Stimulated activated CD8-positive, alpha-beta memory T cell treated with anti-CD3 and anti-CD28 coated beads, Interleukin-7, amount 100 ng/mL, for 1 hour (primary cell): ENCODE data around the gene FGF22.
"Not testable (repeated sequence)": the region's sequence is repeated elsewhere in the genome, so short reads cannot be mapped to it uniquely, and the experiment has no call there.

ENCODE experiments used
- DNase-seq, 2 donors: peaks; one replicate each; pipeline ENCODE4 v3.0.0-alpha.2; 2020; ENCODE audit warnings: low read depth in 2 of 2

The FGF22 gene

DNA sequence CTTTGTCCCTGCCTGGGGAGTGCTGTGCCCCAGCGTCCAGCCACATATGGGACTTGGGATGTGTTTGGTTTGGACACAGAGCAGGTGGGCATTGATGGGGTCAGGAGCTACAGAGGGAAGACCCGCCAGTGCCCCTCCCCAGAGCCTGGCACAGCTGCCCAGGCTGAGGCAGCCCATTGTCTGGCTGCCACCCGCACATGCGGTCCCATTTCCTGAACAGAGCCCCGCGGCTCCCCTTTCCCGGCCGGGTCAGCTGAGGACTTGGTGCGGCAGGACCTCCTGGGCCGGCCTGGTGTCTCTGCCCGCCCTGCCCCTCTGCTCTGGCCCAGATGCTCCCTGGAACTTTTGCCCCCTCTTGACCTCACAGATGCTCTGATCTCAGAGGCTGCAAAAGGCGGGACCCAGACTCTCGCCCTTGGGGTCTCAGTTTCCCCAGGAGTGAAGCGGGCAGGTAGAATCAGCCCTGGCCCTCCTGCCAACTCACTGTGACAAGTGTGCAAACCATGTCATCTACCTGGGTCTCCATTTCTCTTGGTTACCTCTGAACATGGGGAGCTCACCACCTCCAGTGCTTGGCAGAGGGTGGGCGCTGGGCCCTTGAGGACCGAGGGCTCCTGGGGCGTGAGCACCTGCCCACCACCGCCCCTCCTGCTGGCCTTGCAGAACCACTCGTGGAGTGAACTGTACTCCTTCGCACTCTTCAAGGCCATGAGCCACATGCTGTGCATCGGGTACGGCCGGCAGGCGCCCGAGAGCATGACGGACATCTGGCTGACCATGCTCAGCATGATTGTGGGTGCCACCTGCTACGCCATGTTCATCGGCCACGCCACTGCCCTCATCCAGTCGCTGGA is 32.2 kb upstream of the FGF22 start:
- no peak for DNase-seq

DNA sequence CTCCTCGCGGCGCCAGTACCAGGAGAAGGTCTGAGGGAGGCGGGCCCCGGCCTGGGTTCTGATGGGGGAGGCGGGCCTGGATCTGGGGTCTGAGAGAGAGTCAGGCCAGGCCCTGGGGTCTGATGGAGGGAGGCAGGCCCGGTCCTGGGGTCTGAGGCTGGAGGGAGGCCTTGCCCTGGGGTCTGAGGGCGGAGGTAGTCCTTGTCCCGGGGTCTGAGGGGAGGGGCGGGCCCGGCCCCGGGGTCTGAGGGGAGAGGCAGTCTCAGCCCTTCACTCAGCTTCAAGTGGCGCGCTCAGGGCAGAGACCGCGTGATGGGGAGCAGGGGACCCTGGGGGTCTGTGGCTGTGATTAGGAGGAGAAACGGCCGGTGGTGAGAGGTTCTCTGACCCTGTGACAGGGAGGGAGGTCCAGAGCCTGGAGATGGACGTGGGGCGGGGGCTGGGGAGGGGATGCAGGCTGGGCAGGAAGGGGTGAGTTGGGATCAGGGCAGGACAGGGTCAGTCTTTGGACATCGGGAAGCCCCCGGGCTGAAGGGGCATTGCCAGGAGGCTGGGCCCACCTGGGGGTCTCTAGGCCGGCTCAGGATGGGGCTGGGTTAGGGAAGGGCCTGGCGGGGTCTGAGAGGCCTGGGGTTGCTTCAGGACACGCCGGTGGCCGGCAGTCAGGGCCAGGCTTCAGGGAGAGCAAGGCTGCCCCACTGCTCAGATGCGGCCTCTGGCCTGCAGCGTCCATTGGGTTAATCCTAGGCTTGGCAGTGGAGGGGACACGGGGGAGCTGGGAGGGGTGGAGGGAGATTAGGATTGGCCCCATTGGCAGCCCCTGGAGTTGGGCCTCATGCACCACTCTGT is 31.3 kb upstream of the FGF22 start:
- no peak for DNase-seq

DNA sequence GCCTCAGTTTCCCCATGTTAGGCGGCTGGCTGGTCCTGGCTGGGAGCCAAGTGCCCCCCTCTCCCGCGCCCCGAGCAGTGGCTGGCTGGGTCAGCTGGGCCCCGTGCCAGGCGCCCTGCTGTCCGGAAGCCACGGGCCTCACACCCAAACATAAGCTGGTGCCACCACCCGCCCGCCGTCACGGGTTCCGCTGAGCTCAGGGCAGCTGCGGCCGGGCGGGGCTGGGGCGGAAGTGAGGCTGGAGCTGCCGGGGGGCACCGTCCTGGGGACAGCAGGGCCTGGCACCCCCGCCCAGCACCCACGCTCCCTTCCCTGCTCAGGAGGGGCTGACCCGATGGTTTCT is 30.7 kb upstream of the FGF22 start:
- no peak for DNase-seq

DNA sequence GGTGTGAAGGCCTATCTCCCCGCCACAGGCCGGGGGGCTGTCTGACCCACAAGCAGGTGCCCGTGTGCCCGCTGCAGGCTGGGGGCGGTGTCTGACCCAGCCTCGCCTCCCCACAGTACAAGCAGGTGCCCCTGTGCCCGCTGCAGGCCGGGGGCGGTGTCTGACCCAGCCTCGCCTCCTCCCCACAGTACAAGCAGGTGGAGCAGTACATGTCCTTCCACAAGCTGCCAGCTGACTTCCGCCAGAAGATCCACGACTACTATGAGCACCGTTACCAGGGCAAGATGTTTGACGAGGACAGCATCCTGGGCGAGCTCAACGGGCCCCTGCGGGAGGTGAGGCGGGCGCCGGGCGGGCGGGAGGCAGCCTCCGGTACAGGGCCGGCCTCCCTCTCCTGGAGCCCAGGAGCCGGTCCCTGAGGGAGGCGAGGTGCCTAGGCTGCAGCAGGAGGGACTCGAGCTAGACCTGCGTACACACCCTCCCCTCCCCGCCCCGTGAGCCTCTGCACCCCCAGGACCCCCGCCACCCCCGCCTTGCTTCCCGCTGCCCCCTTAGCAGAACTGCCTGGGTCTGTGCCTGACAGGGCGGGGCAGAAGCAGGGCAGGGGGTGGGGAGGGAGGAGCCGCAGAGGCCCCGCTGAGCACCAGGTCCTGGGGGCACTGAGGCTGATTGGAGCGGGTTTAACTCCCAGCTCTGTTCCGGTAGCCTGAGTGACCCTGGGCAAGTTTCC is 29.4 kb upstream of the FGF22 start:
- DNase-seq = no peak

DNA sequence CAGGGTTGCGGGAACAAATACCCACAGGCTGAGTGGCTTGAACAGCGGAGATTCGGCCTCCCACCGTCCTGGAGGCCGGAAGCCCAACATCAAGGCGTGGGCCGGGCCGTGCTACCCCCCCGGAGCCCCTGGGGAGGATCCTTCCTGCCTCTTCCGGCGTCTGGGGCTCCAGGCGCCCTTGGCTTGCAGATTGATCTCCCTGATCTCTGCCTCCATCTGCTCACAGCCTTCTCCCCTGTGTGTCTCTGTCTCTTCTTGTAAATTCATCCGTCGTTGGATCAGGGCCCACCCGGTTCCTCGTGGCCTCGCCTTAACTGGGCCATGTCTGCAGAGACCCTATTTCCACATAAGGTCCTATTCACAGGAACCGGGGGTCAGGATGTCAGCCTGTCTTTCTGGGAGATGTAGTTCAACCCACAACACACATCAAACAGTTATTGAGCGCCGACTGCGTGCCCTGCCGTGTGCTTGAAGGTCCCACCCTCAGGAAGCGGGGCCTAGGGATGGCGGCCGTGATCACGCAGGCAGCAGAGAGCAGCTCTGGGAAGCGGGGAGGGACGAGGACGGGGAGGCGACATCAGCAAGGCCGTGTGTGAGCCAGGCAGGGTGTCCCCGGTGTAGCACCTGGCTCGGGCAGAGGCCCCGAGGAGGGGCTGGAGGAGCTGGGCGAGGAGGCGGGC is 28.7 kb upstream of the FGF22 start:
- peak; percentile 29 to 37 for DNase-seq

DNA sequence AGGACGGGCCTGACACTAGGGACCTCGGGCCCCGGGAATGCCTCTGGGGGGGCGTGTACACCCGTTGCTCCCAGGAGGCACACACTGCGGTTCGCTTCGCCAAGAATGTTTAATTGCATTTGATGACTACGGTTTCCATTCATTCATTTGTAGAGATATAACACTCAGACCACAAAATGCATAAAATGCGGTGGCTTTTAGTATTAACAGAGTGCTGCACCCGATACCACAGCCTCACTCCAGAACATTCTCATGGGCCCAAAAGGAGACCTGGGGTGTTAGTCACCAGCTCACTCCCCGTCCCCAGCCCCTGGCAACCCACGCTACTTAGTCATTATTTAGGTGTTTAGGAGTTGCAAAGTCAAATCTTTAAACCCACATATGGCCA is 28.2 kb upstream of the FGF22 start:
- peak in 1 of 2 donors; percentile 21 for DNase-seq

DNA sequence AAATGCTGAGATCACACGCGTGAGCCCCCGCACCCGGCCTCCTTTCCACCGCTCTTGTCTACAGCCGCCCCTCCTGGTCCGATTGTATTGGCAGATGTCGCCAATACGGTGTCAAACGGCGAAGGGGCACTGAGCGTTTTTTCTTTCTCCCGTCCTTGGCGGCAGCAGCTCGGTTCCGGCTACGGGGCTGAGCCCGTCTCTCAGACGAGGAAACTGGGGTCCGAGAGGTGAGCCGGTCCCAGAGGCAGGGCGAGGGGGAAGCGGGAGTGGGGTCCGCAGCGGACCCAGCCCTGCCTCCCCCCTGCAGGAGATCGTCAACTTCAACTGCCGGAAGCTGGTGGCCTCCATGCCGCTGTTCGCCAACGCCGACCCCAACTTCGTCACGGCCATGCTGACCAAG is 26.7 kb upstream of the FGF22 start:
- no peak for DNase-seq

DNA sequence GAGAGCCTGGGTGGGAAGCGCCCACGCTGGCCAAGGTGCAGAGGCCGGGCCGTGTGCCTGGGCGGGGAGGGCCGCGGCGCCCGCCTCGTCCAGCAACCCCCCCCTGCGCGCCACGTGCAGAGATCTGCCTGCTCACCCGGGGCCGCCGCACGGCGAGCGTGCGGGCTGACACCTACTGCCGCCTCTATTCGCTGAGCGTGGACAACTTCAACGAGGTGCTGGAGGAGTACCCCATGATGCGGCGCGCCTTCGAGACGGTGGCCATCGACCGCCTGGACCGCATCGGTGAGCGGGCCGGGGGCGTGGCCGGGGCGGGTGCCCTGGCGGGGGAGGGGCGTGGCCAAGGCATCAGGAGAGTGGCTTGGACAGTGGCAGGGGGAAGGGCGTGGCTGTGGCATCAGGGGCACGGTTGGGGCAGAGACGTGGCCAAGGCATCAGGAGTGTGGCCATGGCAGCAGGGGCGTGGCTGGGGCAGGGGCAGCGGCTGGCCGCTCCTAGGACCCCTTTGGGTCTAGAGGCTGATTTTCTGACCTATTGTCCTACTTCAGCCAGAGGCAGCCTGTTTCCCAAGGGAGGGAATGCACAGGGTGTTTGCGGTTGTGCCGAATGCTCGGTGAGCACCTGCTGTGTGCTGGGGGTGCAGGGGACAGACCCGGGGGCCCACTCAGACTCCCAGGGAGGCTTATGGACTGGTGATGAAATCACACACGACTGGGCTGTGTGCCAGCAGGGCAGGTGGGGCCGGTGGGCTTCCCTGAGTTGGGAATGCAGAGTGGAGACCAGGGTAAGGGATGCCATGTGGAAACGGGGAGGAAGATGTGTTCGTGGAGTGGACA is 25.7 kb upstream of the FGF22 start:
- no peak for DNase-seq

DNA sequence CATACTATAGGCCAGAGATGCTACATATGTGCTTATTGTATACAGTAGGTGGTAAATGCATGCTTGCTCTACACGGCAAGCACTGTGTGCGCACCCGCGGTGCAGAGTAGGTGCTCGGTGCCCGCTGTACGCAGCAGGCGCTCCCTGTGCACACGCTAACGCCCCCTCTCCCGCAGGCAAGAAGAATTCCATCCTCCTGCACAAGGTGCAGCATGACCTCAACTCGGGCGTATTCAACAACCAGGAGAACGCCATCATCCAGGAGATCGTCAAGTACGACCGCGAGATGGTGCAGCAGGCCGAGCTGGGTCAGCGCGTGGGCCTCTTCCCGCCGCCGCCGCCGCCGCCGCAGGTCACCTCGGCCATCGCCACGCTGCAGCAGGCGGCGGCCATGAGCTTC is 24.1 kb upstream of the FGF22 start:
- DNase-seq = no peak

DNA sequence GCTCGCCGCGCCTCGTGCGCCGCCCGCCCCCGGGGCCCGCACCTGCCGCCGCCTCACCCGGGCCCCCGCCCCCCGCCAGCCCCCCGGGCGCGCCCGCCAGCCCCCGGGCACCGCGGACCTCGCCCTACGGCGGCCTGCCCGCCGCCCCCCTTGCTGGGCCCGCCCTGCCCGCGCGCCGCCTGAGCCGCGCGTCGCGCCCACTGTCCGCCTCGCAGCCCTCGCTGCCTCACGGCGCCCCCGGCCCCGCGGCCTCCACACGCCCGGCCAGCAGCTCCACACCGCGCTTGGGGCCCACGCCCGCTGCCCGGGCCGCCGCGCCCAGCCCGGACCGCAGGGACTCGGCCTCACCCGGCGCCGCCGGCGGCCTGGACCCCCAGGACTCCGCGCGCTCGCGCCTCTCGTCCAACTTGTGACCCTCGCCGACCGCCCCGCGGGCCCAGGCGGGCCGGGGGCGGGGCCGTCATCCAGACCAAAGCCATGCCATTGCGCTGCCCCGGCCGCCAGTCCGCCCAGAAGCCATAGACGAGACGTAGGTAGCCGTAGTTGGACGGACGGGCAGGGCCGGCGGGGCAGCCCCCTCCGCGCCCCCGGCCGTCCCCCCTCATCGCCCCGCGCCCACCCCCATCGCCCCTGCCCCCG is 23.5 kb upstream of the FGF22 start:
- DNase-seq = no peak

DNA sequence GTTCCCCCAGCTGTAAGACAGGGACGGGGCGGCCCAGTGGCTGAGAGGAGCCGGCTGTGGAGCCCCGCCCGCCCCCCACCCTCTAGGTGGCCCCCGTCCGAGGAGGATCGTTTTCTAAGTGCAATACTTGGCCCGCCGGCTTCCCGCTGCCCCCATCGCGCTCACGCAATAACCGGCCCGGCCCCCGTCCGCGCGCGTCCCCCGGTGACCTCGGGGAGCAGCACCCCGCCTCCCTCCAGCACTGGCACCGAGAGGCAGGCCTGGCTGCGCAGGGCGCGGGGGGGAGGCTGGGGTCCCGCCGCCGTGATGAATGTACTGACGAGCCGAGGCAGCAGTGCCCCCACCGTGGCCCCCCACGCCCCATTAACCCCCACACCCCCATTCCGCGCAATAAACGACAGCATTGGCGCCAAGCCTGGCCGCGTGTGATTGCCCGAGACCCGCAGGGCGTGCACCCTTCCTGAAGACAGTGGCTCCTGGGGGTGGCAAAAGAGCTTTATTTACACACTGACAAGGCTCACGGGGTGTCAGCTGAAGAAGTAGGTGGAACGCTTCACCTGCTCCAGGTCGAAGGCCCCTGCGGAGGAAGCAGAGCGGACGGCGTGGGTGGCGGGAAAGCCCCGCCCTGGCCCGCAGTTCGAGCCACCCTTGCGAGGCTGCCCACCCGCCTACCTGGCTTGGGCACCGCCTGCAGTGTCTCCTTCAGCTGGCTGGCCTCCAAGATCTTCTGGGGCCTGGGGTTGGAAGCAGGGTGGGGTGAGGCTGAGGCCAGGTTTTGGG is 22.7 kb upstream of the FGF22 start:
- DNase-seq = no peak

DNA sequence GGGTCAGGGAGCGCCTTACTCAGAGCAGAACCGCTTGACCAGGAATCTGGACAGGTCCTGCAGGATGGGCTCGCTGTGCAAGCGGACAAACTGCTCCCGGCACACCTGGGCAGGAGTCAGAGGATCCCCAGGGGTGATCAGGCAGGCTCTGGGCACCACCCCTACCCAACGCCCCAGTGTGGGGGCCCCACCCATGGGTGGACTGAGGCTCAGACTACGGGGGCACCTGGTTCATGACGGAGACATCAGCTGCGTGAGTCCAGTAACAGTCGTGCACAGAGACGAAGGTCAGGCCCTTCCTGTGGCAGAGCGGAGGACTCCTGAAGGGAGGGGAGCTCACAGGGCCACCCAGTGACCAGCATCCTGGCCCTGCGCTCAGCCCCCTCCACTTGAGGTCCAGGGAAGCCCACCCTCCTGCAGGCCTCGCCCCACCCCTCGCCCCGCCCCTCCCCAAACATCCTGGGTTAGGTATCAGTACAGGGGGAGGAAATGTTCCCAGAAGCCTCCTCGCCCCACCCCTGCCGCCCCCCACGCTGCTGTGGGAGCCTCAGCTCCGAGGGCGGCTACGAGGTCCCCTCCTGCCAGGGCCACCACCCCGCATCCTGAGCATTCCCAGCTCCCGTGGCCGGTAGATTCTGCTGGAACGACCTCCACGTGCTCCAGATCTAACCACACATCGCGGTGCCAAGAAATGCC is 22.0 kb upstream of the FGF22 start:
- DNase-seq = no peak

DNA sequence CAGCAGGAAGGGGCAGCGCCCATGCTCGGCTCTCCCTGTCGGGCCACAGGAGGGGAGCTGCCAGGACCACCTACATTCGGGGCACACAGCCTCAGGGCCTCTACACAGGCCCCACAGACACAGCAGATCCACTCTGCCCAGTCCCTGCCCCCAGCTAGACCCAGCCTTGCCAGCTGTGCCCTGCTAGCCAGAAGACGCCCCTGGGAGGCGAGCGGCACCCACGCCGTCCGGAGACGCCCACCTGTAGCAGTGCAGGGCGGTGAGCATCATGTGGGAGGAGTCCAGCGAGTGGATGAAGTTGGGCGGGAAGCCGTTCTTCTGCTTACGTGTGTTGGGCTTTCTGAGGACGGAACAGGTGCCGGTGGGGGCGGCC is 21.4 kb upstream of the FGF22 start:
- DNase-seq = no peak

DNA sequence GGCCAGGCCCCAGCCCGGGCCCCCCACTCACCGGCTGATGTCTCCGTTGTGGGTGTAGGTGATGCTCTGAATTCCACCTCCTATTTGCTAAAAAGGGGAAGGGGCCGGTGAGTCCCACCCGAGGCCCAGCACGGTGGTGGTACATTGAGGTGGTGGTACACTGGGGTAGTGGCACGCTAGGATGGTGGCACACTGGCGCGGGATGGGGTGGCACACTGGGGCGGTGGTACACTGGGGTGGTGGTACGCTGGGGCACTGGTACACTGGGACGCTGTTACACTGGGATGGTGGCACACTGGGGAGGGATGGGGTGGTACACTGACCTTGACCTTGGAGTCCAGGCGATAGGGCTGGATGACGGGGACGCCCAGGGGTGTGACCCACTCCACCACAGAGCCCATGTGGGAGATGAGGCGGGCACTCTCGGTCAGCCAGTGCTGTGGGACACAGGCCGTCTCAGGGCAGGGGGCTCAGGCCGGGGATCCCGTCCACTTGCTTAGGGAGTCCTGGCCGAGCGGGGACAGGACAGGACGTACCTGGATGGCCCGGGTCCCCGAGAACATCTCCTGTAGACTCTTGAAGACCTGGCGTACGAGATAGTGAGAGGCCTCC is 20.9 kb upstream of the FGF22 start:
- no peak for DNase-seq

DNA sequence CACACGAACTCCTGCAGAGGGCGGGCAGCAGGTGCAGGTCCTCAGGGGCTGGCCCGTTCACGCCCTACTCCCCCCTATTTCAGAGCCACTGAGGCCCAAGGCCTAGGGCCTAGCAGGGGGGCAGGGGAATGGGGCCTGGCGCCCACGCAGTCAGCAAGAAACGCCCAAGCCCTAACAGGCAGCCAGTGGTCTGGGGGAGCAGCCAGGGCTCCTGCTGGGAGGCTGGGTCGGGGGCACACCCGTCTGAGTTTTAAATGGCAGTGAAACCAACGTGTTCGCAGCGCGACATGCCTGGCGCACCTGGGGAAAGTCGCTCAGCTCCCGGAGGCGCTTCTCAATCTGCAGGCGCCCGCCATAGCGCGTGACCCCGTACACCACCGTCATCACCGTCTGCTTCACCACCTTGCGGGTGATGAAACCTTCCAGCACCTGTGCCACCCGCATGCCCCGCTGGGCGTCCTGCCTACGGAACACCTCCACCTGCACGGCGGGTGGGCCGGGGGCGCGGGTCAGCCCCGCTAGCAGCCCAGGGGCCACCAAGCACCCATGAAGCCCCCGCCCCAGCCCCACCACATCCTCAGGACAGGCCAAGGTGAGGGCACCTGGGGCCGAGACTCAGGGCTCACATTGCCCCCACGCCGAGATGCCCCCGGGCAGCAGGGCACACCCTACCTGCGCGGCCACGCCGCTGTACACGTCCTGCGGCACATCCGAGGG is 20.2 kb upstream of the FGF22 start:
- DNase-seq = no peak

DNA sequence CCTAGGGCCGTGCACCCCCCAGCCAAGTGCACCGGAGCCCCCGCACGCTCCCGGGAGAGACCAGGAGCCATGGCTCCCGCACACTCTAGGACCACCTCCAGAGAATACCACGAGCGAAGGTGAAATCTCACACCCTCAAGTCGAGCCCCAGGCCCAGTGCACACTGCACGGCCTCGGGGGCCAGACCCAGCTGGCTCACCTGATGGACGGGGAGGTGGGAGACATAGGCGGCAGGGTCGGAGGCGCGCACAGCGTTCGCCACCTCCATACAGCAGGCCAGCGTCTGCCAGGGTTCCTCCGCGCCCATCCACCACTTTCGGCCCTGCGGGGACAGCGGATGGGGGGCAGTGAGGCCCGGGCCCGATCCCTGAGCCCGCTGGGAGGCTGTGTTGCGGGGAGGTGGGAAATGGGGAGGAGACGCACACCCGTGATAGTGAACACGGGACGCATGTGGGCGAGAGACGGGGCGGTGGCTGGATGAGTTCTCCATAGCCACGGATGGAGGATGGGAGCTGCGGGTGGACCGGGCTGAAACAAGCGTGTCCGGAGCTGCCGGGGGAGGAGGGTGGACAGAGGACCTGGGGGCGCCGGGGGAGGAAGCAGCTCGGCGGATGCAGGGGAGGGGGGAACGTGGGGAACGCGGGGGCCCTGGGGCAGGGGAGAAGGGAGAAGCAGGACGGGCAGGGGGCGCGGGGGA is 19.4 kb upstream of the FGF22 start:
- no peak for DNase-seq

DNA sequence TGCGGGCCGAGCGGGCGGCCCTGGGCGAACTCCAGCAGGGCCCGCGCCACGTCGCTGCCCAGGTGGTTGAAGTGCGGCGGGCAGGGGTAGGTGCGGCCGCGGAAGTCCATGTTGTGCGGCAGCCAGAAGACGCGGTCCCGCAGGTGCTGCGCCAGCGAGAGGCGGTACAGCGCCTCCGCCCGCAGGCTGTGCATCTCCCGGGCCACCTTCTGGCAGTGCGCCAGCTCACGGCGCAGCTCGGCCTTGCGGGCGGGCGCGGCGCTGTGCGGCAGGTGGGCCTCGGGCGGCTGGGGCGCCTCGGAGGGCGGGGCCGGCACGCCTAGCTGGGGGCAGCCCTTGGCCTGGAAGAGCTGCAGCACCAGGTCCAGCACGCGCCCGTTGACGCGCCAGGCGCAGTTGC is 18.5 kb upstream of the FGF22 start:
- DNase-seq = not testable (repeated sequence)
